CD4-positive, alpha-beta T cell treated with Interleukin-17A for 4 hours (primary cell): Measurements from ENCODE around the gene NCLN.
A peak's percentile ranks its signal among the peaks of the same experiment; 100 is the strongest.
"Not testable (repeated sequence)": the region's sequence is repeated elsewhere in the genome, so short reads cannot be mapped to it uniquely, and the experiment has no call there.

Experiments used
- DNase-seq: peaks from one replicate; pipeline ENCODE4 v3.0.0-alpha.2; 2020; ENCODE audit warnings: mixed read lengths

The NCLN gene

GRCh38 chr19:3157096-3157845, 28.5 kb upstream of the NCLN start:
- DNase-seq = no peak

- DNase-seq = no peak
Observed at GRCh38 chr19:3159565-3159964, 26.2 kb upstream of the NCLN start.

- DNase-seq = no peak
Observed at GRCh38 chr19:3160219-3160618, 25.5 kb upstream of the NCLN start.

- no peak for DNase-seq
Observed at GRCh38 chr19:3161453-3161852, 24.3 kb upstream of the NCLN start.

GRCh38 chr19:3162418-3163229, 23.1 kb upstream of the NCLN start:
- no peak for DNase-seq

GRCh38 chr19:3163230-3163886, 22.4 kb upstream of the NCLN start:
- peak; percentile 83 for DNase-seq

- no peak for DNase-seq
Observed at GRCh38 chr19:3163943-3164342, 21.8 kb upstream of the NCLN start.

GRCh38 chr19:3167533-3168272, 18.0 kb upstream of the NCLN start:
- no peak for DNase-seq

GRCh38 chr19:3171894-3172672, 13.6 kb upstream of the NCLN start:
- no peak for DNase-seq

- not testable (repeated sequence) for DNase-seq
Observed at GRCh38 chr19:3172673-3173000, 13.1 kb upstream of the NCLN start.

- peak; percentile 61 for DNase-seq
Observed at GRCh38 chr19:3175781-3176714, 9.7 kb upstream of the NCLN start.

- DNase-seq = peak; percentile 88
Observed at GRCh38 chr19:3176715-3177501, 8.8 kb upstream of the NCLN start.

GRCh38 chr19:3178377-3178972, 7.3 kb upstream of the NCLN start, which contains the start of gene S1PR4:
S1PR4 (plus strand) TSS chr19:3178769; CDS start chr19:3178793, 24 bp downstream.
- DNase-seq = peak; percentile 83

GRCh38 chr19:3178973-3179738, 6.6 kb upstream of the NCLN start:
- peak; percentile 55 for DNase-seq

- peak; percentile 57 for DNase-seq
Observed at GRCh38 chr19:3179739-3180293, 5.9 kb upstream of the NCLN start.

- no peak for DNase-seq
Observed at GRCh38 chr19:3183721-3184641, 1.7 kb upstream of the NCLN start.

GRCh38 chr19:3184847-3185460, 776 bp upstream of the NCLN start:
- DNase-seq = peak; percentile 73
